Omental fat pad (tissue), 4 donors: ENCODE data around the gene SLC6A3. TPM values are rescaled to one million over a fixed set of nuclear protein-coding genes. Genes with fewer than 3 reads are reported as not detected.

ENCODE experiments used
- ATAC-seq: fragments of 150-250 bp; one replicate; pipeline ENCODE4 v1.9.1; 2016; ENCODE audit warnings: mild to moderate bottlenecking, moderate library complexity; ENCODE audit not compliant: low FRiP score
- DNase-seq: peaks from one replicate; pipeline ENCODE4 v3.0.0-alpha.2; 2019; ENCODE audit warnings: low spot score
- CTCF ChIP-seq, 3 donors: fragments of 450-650 bp; IDR thresholded peaks; one replicate each; pipeline ENCODE4 v1.5.1; 2016 to 2017; ENCODE audit warnings: antibody characterized with exemption in 3 of 3, mild to moderate bottlenecking in 3 of 3, moderate library complexity in 2 of 3
- total RNA-seq, 4 donors: library from RNA; depleted of rRNA; stranded (reverse); fragments of >200 nt; gene quantifications; one replicate each; pipeline ENCODE4 v1.1.0, GENCODE V29; 2016

Gene SLC6A3
- total RNA-seq, 4 donors from 2014 or later: 0.32 to 1.2 (median 0.55) TPM

DNA sequence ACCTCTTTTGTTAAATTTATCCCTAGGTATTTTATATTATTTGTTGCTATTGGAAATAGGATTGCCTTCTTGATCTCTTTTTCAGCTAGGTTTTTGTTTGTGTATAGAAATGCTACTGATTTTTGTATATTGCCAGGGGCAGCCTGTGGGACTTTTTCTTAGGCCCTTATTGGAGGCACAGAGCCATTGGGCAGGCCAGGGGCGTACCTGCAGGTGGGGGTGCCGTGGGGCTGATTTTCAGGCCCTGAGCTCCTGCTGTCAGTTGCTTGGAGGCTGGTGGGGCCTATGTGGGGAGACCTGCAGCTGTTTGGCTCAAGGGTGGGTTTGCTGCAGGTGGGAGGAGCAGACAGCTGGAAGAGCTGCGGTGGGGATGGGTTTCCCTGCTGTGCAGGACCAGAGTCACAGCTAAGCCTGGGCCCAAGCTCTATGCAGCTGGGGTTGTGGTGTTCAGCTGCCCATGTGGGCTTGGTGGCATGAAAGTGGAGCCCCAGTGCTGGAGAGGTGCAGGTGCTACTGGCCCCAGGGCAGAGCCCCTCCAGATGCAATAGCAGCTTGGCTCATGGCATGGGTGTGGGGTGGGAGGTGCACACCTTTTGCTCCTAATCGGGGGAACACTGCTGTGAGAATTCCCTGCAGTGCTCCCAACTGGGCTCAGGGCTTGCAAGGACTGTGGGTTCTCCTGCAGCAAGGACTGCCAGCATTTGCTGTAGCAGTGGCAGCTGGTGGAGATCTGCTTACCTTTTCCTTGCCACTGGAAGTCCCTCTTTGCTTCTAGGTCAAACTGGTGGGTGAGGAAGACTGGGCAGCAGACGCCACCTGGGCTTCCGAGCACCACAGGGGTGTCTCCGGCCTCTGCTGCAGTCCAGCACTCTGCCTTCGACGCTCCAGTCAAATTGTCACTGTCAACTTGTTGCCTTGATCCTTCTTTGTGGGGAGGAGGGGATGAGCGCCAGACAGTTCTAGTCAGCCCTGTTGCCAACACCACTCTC is 92.7 kb downstream of the SLC6A3 start:
- ATAC-seq: no peak
- no peak for TF ChIP-seq CTCF (IDR thresholded peaks at IDR 0.05)
- no peak for DNase-seq

GRCh38 chr5:1351156-1351555 is 94.1 kb downstream of the SLC6A3 start:
- no peak for TF ChIP-seq CTCF (IDR thresholded peaks at IDR 0.05)
- DNase-seq (no peak), ATAC-seq (no peak)

DNA sequence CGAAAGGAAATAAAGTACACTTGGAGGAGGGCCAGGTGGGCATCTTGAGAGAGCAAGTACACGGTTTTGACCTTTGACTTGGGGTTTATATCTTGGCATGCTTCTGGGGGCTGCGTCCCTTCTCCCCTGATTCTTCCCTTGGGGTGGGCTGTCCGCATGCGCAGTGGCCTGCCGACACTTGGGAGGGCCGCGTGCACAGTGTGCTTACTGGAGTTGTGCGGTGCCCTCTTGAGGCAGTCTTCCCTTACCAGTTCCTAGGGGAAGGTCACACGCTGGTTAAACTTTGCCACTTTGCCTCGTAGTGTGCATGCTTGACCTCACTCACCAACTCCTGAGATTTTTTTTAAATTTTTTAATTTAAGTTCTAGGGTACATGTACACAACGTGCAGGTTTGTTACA is 96.0 kb downstream of the SLC6A3 start:
- DNase-seq: no peak
- TF ChIP-seq CTCF (IDR thresholded peaks at IDR 0.05): no peak
- no peak for ATAC-seq

DNA sequence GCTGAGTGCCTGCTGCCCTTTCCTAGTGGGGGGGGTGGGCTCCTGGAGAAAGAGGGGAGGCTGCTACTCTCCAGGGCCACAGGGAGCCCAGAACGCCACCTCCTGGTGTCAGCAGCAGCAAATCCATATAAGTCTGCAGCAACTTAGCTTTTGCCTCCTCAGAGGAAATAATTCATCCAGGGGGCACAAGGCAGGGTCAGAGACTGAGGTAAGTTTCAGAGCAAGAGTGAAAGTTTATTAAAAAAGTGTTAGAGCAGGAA is 96.3 kb downstream of the SLC6A3 start:
- ATAC-seq (no peak), DNase-seq (no peak)
- TF ChIP-seq CTCF (IDR thresholded peaks at IDR 0.05): no peak

- no peak for TF ChIP-seq CTCF (IDR thresholded peaks at IDR 0.05)
- ATAC-seq: no peak
- no peak for DNase-seq
These were observed 97.7 kb downstream of the SLC6A3 start for GRCh38 chr5:1347571-1347970.

DNA sequence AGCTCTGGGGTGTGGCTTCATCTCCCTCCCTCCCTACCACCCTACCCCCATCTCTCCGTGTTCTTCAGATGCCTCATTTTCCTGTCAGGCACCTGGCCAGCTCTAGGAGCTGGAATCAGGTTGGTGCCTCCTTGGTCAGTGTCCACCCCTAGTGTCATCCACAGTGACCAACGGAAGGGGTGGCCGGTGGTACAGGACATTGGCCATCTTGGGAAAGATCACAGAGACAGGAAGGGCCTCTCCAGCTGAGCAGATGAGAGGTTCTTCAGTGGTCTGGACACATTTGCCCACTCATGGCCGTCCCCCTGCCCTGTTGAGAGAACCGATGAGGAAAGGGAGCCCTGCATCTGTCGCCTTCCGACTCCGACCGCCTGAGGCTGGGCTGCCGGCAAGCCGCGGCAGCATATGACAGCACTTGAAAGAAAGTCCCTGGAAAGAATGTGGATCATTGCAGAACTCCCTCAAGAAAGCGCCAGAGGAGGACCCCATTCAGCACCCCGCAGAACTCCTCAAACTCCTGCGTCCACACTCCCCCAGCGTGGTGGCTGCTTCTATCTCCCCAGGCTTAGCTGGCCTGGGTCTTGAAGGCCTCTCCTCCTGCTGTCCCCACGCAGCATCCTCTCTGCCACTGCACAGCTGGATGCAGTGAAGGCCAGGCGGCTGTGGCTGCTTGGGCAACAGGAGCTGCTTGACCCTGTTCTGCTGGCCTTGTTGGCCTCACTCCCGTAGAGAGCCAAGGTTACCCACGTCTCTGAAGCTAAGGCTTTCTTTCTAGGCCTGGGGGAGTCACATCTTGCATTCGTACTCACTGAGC is 98.4 kb downstream of the SLC6A3 start:
- ATAC-seq (no peak), DNase-seq (no peak)
- no peak for TF ChIP-seq CTCF (IDR thresholded peaks at IDR 0.05)
